H1 (cell line): ENCODE measurements around the gene UGT2B7. TPM values are rescaled to one million over a fixed set of nuclear protein-coding genes. Genes with fewer than 3 reads are reported as not detected.
"Not testable (repeated sequence)": the region's sequence is repeated elsewhere in the genome, so short reads cannot be mapped to it uniquely, and the experiment has no call there.

Source experiments
- CTCF ChIA-PET: fragments of 300-600 bp; sonication (Branson Sonifier 250); formaldehyde crosslinking; loops from one replicate; lab custom pipeline; 2021; ENCODE audit not compliant: partially characterized antibody; lab: Charles Lee
- POLR2A ChIA-PET: fragments of 300-600 bp; sonication (Branson Sonifier 250); formaldehyde crosslinking; loops from one replicate; lab custom pipeline; 2021; ENCODE audit warnings: inconsistent platforms; ENCODE audit not compliant: partially characterized antibody; lab: Charles Lee
- DNase-seq, 2 experiments: peaks; one replicate each; pipeline versions ENCODE4 v3.0.0 to v3.0.0-alpha.2; 2010 to 2022; ENCODE audit warnings: low spot score in 2 of 2, low read depth in 1 of 2, mixed read lengths in 1 of 2
- FAIRE-seq: peaks from 2 replicates; lab custom pipeline; 2011; peaks lifted over from hg19 to GRCh38; lab: Jason Lieb, UNC
- H2AFZ ChIP-seq: 2 replicates; pipeline ENCODE4 v1.8.1; 2012; ENCODE audit warnings: low read length, inconsistent platforms
- H2AK5ac ChIP-seq: 2 replicates; pipeline ENCODE4 v1.6.1; 2013; ENCODE audit warnings: low read depth, low read length
- H2BK120ac ChIP-seq: replicated peaks from 2 replicates; pipeline ENCODE3; 2013; ENCODE audit warnings: low read depth, low read length, inconsistent platforms
- H2BK12ac ChIP-seq: 2 replicates; pipeline ENCODE4 v1.6.1; 2013; ENCODE audit warnings: low read depth, low read length
- H2BK15ac ChIP-seq: 2 replicates; pipeline ENCODE4 v1.6.1; 2013; ENCODE audit warnings: low read length
- H2BK20ac ChIP-seq: 2 replicates; pipeline ENCODE4 v1.6.1; 2013; ENCODE audit warnings: low read length
- H2BK5ac ChIP-seq: 2 replicates; pipeline ENCODE4 v1.6.1; 2013; ENCODE audit warnings: low read depth, low read length
- H3K14ac ChIP-seq: 2 replicates; pipeline ENCODE4 v1.6.1; 2013; ENCODE audit warnings: inconsistent platforms; ENCODE audit not compliant: insufficient read length
- H3K18ac ChIP-seq: 2 replicates; pipeline ENCODE4 v1.6.1; 2013; ENCODE audit warnings: low read length; ENCODE audit errors: extremely low read depth
- H3K23ac ChIP-seq: 2 replicates; pipeline ENCODE4 v1.6.1; 2013; ENCODE audit warnings: inconsistent platforms; ENCODE audit not compliant: insufficient read length
- H3K23me2 ChIP-seq: 2 replicates; pipeline ENCODE4 v1.6.1; 2013; ENCODE audit warnings: low read depth, low read length
- H3K27ac ChIP-seq: 2 replicates; pipeline ENCODE4 v1.6.1; 2011; ENCODE audit warnings: low read depth, low read length, inconsistent platforms
- H3K27me3 ChIP-seq, 4 experiments: replicated peaks in 1 of 4; 1 replicate in 1 of 4; 2 replicates in 3 of 4; pipeline versions ENCODE4 v1.6.1 to v1.8.1; 2011 to 2013; ENCODE audit warnings: low read length in 3 of 4, mild to moderate bottlenecking in 3 of 4, inconsistent platforms in 2 of 4, mixed read lengths in 2 of 4, moderate library complexity in 1 of 4; ENCODE audit not compliant: control insufficient read depth in 3 of 4, insufficient read depth in 3 of 4; ENCODE audit errors: extremely low read depth in 1 of 4
- H3K36me3 ChIP-seq, 4 experiments: 2 replicates each; pipeline versions ENCODE4 v1.6.1 to v1.8.1; 2011 to 2013; ENCODE audit warnings: mild to moderate bottlenecking in 4 of 4, low read length in 3 of 4, moderate library complexity in 2 of 4, control low read depth in 1 of 4, inconsistent platforms in 1 of 4; ENCODE audit not compliant: insufficient read depth in 4 of 4, control insufficient read depth in 2 of 4
- H3K4ac ChIP-seq: replicated peaks from 2 replicates; pipeline ENCODE3; 2013; ENCODE audit warnings: low read length, low read depth, mixed read lengths, inconsistent platforms; ENCODE audit not compliant: insufficient read length
- H3K4me1 ChIP-seq, 4 experiments: replicated peaks in 1 of 4; 1 replicate in 1 of 4; 2 replicates in 3 of 4; pipeline versions ENCODE4 v1.6.1 to v1.8.1; 2011 to 2013; ENCODE audit warnings: low read length in 3 of 4, inconsistent platforms in 2 of 4, mixed read lengths in 1 of 4; ENCODE audit not compliant: insufficient read depth in 4 of 4, control insufficient read depth in 3 of 4
- H3K4me2 ChIP-seq, 2 experiments: 2 replicates each; pipeline versions ENCODE4 v1.6.1 to v1.8.1; 2011 to 2013; ENCODE audit warnings: low read depth in 2 of 2, low read length in 2 of 2, control low read depth in 1 of 2, inconsistent platforms in 1 of 2, mild to moderate bottlenecking in 1 of 2; ENCODE audit not compliant: insufficient read depth in 1 of 2
- H3K4me3 ChIP-seq, 4 experiments: fragments of 200-600, 300-600 bp in 1 of 4; sonication (generic), shearing (Covaris generic), sonication (Bioruptor Twin) in 1 of 4; 2 replicates each; pipeline versions ENCODE4 v1.5.1 to v1.8.1; 2011 to 2016; ENCODE audit warnings: low read length in 4 of 4, low read depth in 3 of 4, control low read depth in 2 of 4, inconsistent platforms in 2 of 4, mild to moderate bottlenecking in 2 of 4, mixed read lengths in 1 of 4, moderate library complexity in 1 of 4; ENCODE audit not compliant: insufficient read depth in 2 of 4; ENCODE audit errors: extremely low read depth in 1 of 4
- H3K56ac ChIP-seq: replicated peaks from 2 replicates; pipeline ENCODE3; 2013; ENCODE audit warnings: low read depth, mild to moderate bottlenecking, mixed read lengths, low read length, inconsistent platforms; ENCODE audit not compliant: insufficient read length
- H3K79me1 ChIP-seq: 2 replicates; pipeline ENCODE4 v1.6.1; 2013; ENCODE audit warnings: low read depth, low read length, control low read depth
- H3K79me2 ChIP-seq, 2 experiments: 2 replicates each; pipeline versions ENCODE4 v1.6.1 to v1.8.1; 2012 to 2013; ENCODE audit warnings: low read length in 2 of 2, mild to moderate bottlenecking in 2 of 2, inconsistent platforms in 1 of 2; ENCODE audit not compliant: insufficient read depth in 2 of 2, control insufficient read depth in 1 of 2
- H3K9ac ChIP-seq, 4 experiments: replicated peaks in 1 of 4; 1 replicate in 1 of 4; 2 replicates in 3 of 4; pipeline versions ENCODE4 v1.6.1 to v1.8.1; 2011 to 2013; ENCODE audit warnings: low read depth in 3 of 4, low read length in 3 of 4, control low read depth in 2 of 4, mild to moderate bottlenecking in 2 of 4, moderate library complexity in 2 of 4, inconsistent platforms in 1 of 4; ENCODE audit errors: extremely low read depth in 1 of 4
- H3K9me3 ChIP-seq, 2 experiments: 2 replicates each; pipeline versions ENCODE4 v1.6.1 to v1.8.1; 2012 to 2013; ENCODE audit warnings: mild to moderate bottlenecking in 2 of 2, moderate library complexity in 2 of 2, control low read depth in 1 of 2, inconsistent platforms in 1 of 2, low read depth in 1 of 2, low read length in 1 of 2, mixed read lengths in 1 of 2; ENCODE audit not compliant: insufficient read depth in 2 of 2
- H4K20me1 ChIP-seq, 2 experiments: replicated peaks in 1 of 2; 2 replicates each; pipeline versions ENCODE3 to v1.8.1; 2011 to 2013; ENCODE audit warnings: inconsistent platforms in 2 of 2, low read length in 2 of 2, mild to moderate bottlenecking in 1 of 2; ENCODE audit not compliant: insufficient read depth in 2 of 2, control insufficient read depth in 1 of 2
- H4K5ac ChIP-seq: 2 replicates; pipeline ENCODE4 v1.6.1; 2013; ENCODE audit warnings: low read length, low read depth, mixed read lengths, inconsistent platforms; ENCODE audit not compliant: insufficient read length
- H4K8ac ChIP-seq: 2 replicates; pipeline ENCODE4 v1.8.0; 2013; ENCODE audit warnings: mild to moderate bottlenecking, moderate library complexity, low read length, inconsistent platforms; ENCODE audit not compliant: insufficient read depth; ENCODE audit errors: extremely low read depth
- H4K91ac ChIP-seq: replicated peaks from 2 replicates; pipeline ENCODE3; 2013; ENCODE audit warnings: low read length, mixed read lengths, inconsistent platforms; ENCODE audit not compliant: insufficient read length
- CREB1 ChIP-seq: IDR thresholded peaks from 2 replicates; pipeline ENCODE4 v1.6.1; 2012; ENCODE audit warnings: inconsistent platforms
- NANOG ChIP-seq: IDR thresholded peaks from 2 replicates; pipeline ENCODE4 v1.6.1; 2011; ENCODE audit warnings: low read length, low read depth, mild to moderate bottlenecking, inconsistent platforms; ENCODE audit not compliant: insufficient read depth, poor library complexity, severe bottlenecking
- WGBS, 2 experiments: shearing (Covaris generic) in 1 of 2; methylation state at CpG; one replicate each; pipeline versions ENCODE4 v1.1.6 to v1.1.7; 2013 to 2015; ENCODE audit warnings: low lambda C conversion rate in 2 of 2, mixed read lengths in 2 of 2, inconsistent platforms in 1 of 2, low coverage in 1 of 2, missing lambda C conversion rate in 1 of 2; ENCODE audit not compliant: insufficient replicate concordance in 2 of 2, insufficient coverage in 1 of 2, insufficient read length in 1 of 2; ENCODE audit errors: extremely low coverage in 1 of 2, missing lambda C conversion rate in 1 of 2; 5-methylcytosine and 5-hydroxymethylcytosine counted together
- polyA plus RNA-seq, 7 experiments: library from polyadenylated mRNA; depleted of rRNA in 3 of 7; stranded (reverse) in 5 of 7; unstranded in 2 of 7; fragments of >200 nt in 5 of 7; fragments of 200-250 nt in 2 of 7; gene quantifications; 1 replicate in 5 of 7; 2 replicates in 1 of 7; 4 replicates in 1 of 7; pipeline versions ENCODE4 v1.2.1 to v1.2.3, GENCODE V29; 2011 to 2013; ENCODE audit warnings: missing spikeins in 2 of 7, mixed read lengths in 2 of 7
- total RNA-seq: library from RNA; stranded (reverse); fragmentation: NEBNext Ultra II Directional; extraction: Animal tissue kit (Norgen Biotek cat#: 25700); gene quantifications from 2 replicates; pipeline ENCODE4 v1.2.1, GENCODE V29; 2021

Gene UGT2B7
- total and polyA plus RNA-seq, 2 of the 8 experiments (the other 6 are each of a cell fraction or from before 2014, with no cell fraction given): not detected

- TF ChIP-seq CREB1 (no peak), NANOG (no peak)
- TF ChIP-seq, all 59 proteins: peak for 0
Measured at GRCh38 chr4:69104719-69105275, 8.5 kb downstream of the UGT2B7 start (continued).

DNA sequence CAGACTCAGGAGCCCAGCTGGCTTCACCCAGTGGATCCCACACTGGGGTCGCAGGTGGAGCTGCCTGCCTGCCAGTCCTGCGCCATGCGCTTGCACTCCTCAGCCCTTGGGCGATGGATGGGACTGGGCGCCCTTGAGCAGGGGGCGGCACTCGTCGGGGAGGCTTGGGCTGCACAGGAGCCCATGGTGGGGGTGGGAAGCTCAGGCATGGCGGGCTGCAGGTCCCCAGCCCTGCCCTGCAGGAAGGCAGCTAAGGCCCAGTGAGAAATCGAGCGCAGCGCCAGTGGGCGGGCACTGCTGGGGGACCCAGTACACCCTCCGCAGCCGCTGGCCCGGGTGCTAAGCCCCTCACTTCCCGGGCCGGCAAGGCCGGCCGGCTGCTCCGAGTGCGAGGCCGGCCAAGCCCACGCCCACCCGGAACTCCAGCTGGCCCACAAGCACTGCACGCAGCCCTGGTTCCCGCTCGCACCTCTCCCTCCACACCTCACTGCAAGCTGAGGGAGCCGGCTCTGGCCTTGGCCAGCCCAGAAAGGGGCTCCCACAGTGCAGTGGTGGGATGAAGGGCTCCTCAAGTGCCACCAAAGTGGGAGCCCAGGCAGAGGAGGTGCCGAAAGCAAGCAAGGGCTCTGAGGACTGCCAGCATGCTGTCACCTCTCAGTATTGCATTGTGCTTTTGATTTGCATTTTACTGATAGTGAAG, 19.0 kb downstream of the UGT2B7 start:
- H3K14ac ChIP-seq, H4K8ac ChIP-seq, H3K79me1 ChIP-seq, H3K56ac ChIP-seq, H2BK120ac ChIP-seq, H2BK15ac ChIP-seq, H3K23ac ChIP-seq, H3K9ac ChIP-seq, H3K36me3 ChIP-seq, H2BK20ac ChIP-seq, H4K91ac ChIP-seq, H3K4me1 ChIP-seq, H3K4me2 ChIP-seq, H3K4me3 ChIP-seq, H3K18ac ChIP-seq, H2AFZ ChIP-seq, H2BK12ac ChIP-seq, H4K20me1 ChIP-seq, H3K27me3 ChIP-seq, H4K5ac ChIP-seq, H3K27ac ChIP-seq, H2BK5ac ChIP-seq, H3K23me2 ChIP-seq, POLR2A ChIA-PET, DNase-seq, CTCF ChIA-PET, FAIRE-seq, H3K79me2 ChIP-seq, H2AK5ac ChIP-seq, H3K4ac ChIP-seq, H3K9me3 ChIP-seq: not testable (repeated sequence)
- WGBS, 2 experiments: 96% methylated on average over 16 of the region's 30 CpGs; no CpG with 5 or more reads in 1 of the 2 experiments
